DMS53 treated with DMSO at 0.1 percent for 48 hours (cell line): Measurements from ENCODE around the gene PLA2G3.

Experiments used
- DNase-seq: peaks from one replicate; lab custom pipeline; 2025; ENCODE audit not compliant: unreplicated experiment; lab: John Stamatoyannopoulos, UW

PLA2G3 gene

DNA sequence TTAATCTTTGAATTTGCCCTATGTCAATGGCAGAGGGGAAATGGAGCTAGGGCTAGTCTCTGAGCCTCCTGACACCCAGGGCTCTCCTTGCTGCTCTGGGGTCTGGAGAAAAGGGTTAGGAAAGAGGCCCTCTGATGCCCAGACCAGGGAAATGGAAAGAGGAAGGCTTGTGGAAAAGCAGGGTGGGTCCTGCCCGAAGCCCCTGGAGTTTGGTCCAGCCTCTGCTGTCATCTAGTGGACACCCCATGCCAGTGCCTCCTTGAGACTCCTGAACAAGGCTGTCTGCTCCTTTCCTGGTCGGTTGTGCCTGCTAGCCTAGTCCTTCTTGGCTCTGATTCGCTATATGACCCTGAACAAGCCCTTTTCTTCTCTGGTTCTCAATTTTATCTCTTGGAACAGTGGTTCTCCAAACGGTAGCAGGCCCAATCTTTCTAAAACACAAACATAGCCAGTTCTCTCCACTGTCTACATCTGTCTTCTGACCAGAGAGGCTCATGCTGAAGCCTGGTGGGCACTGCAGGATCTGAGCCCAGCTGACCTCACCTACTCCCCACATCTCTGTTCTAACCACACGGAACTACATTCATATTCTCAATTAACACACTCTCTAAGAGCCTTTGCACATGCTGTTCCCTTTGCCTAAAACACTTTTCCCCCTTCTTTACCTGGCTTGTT, 8.8 kb upstream of the PLA2G3 start:
- DNase-seq: peak; percentile 25

DNA sequence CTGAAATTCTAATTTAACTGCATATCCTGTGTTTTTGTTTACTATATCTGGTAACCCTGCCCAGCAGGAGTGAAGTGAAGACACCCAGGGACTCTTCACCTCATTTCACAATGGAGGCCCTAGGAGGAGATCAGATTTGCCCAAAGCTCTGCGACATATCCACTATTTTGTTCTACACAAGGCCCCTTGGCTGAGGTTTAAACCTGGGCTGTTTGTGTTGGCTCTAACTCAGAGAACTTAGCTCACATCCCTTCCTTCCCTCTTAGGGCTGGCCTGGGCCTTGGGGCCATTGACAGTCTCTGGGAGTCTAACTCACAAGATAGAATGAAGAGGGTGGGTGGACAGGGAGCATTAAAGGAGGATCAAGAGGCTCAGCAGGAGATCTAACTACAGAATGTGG, 8.2 kb upstream of the PLA2G3 start:
- no peak for DNase-seq

DNA sequence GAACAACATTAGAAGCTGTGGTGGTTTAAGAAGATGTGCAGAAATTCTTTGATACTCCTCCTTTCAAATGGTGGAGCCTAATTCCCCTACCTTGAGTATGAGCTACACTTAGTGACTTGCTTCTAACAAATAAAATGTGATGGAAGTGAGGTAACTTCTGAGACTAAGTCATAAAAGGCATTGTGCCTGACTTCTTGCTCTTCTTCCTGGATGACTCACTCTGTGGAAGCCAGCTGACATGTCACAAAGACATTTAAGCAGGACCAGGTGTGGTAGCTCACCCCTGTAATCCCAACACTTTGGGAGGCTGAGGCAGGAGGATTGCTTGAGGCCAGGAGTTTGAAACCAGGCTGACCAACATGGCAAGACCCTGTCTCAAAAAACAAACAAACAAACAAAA, 3.9 kb upstream of the PLA2G3 start:
- peak; percentile 19 for DNase-seq

DNA sequence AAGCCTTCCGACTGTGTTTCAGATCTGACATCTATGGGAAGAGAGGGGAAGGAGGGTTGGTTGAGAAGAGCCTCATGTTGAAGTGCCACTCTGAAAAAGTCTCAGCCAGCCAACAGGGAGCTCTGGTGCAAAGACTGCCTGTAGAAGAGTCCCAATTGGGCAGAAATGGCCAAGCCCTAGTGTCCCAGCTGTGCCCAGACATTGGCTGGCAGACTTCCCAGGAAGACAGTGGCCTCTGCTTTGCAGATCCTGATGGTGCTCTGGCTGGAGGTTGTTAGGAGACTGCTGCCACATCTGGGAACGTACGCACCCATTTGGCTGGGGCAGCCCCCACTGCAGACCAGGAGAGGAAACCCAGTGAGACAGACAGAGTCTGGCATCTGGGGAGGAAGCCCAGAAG, 3.2 kb upstream of the PLA2G3 start:
- DNase-seq: no peak

DNA sequence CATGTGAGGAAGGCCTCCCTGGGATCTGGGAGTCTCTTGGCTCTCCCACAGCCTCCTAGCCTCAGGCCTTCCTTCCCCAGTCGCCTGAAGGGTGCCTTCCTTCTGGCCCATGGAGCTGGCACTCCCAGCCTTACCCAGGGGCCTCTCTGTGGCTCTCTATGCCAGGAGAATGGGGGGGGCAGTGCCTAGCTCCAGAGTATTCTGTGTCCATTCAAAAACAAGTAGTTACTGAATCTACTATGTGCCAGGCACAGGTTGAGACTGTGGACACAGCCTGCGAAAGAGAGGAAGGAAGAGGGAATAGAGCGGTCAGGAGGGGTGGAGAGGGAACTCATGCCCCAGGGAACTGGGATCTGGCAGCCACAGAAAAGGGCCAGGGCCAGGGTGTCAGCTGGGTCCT, 2.7 kb upstream of the PLA2G3 start:
- no peak for DNase-seq

DNA sequence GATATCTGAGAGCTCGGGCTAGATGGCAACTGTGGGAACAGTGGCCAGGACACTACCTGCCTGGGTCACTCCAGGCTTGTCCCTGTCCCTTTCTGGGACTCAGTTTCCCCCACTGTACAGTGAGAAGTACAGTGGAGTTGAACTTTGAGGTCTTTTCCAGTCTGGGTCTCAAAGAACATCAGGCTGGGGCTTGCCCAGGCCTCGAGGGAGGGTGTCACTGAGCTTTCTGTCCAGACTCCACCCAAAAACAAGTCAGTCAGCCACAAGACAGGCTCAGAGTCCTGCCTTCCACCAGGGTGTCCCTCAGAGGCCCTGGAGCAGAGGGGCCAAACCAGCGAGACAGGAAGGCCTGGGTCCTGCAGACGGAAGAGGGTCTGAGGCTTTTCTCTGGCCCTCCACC, 2.0 kb upstream of the PLA2G3 start:
- DNase-seq: no peak

DNA sequence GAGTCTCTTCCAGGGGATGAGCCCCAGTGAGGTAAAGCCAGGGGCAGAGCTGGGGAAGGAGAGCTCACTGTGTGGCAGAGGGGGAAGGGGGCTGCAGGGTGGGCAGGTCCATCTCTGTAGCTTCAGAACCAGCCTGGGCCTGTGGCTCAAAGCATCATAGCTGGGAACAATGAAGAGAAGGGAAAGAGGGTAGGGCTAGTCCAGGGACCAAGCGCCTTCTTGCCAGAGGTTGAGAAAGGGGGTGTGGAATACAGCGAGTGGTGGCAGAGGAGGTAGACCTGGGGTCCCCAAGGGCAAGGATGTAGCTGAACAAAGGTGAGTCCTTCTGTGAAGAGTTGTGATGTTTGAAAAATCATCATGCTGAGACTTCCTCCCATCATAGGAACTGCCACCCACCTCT, 1.2 kb upstream of the PLA2G3 start:
- DNase-seq: no peak

DNA sequence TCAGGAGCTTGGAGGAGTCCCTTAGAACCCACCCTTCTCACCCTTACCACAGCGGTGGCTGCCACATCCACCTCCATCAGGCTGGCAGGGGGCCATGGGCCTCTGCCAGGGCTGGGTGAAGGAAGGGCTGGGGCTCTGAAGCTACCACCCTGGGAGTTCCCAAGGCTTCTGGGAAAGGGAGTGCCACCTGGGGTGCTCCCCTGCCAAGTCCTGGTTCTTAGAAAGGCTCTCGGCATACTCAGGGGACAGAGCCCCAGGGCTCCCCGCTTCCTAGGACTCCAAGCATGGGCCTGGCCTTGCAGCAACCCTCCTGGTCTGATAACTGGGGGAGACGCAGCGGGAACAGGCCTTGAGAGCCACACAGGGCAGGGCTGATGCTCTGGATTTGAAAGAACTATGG, 438 bp upstream of the PLA2G3 start:
- no peak for DNase-seq

DNA sequence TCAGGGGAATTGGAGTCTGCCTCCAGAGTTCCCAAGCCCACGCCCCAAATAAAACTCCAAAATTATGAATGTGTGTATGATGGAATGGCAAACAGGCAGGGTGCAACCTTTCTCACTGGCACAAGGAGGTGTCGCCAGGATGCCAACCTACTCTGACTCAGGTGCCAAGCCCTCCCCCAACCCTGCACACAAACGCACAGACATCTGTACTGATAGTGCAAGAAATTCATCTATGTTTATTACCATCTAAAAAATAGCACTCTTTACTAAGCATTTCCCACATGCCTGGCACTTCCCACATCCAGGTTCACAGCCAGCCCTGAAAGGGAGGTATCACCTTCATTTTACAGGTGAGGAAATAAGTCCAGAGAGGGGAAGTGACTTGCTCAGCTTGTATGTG, 1.2 kb downstream of the PLA2G3 start:
- no peak for DNase-seq

DNA sequence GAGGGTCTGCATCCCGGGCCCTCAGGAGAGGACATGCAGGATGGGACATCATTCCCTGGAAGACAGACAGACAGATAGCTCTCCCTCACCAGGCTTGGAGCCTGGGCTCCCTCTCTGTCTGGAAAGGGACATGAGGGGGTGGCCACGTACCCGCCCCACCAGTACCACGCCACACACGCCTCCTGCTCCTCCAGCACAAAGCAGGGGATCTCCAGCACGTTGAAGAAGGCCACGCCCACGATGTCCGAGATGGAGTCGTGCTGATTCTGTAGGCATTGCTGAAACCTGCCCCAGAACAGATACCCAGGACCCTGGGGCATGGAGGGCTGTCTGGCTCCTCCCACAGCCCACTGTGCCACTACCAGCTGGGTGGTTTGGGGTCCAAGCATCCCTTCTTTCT, 2.2 kb downstream of the PLA2G3 start:
- DNase-seq: no peak

DNA sequence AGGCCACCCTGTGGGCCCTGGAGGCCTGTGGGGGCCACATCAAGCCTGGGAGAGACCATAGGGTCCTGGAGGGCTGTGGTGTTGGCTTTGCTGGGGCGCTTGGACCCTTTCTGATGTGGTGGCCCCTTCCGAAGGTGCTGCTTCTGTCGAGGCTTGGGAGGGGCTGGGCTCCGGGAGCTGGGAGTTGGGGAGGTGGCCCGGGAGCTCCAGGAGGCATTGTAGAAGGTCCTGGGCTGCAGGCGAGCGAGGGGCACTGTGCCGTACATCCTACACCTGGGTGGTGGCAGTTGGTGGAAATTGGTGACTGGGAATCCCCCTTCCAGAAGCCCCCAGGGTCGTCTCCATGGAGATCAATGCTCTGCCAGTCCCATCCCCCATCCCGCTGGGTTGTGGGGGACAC, 2.6 kb downstream of the PLA2G3 start:
- no peak for DNase-seq

DNA sequence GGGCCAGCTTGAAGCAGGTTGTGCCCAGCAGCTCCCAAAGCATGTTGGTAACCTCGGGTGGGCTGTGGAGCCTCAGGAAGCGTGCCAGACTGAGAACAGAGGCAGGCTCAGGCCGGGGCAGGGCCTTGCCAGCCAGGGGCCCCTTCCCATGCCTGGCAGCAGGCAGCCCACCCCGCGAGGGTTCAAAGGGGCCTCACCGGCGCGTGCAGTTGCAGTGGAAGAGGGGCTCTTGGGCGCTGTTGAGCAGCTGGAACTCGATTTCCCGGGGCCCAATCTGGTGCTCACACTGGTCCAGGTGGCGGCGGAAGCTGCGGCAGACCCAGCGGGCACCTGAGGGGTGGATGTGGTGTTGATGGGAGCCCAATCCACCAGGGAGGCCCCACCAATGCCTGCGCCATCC, 3.6 kb downstream of the PLA2G3 start:
- DNase-seq: no peak

DNA sequence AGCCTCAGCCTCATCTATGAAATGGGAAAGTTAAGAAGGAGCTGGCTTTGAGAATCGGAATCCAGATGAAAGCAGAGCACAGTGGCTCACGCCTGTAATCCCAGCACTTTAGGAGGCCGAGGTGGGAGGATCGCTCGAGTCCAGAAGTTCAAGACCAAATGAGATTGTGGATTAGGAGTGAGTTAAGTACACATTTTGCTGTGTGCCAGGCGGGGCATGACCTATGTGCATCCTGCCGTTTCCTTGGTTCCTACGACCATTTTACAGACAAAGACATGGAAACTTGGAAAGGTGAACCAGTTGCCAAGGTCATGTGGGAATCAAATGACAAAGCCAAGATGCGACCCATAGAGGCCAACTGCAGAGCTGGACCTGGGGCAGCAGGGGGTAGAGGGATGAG, 4.2 kb downstream of the PLA2G3 start:
- no peak for DNase-seq

DNA sequence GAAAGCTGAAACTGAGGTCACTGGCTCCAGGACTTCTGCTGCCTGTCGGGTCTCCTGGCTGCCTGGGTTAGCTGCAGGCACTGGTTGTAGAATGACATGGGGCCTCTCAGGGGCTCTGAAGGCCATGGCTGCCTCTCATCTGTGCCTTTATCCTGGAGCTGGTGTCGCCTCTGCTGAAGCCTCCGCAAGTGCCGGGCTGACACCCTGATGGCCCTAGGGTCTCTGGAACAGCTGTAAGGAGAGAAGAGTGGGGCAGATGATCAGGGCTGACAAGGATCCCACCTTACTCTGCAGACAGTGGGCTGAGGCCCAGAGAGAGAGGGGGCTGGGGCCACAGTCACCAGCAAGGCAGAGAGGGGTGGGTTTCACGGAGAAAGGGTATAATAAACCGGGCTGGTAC, 4.6 kb downstream of the PLA2G3 start:
- no peak for DNase-seq

DNA sequence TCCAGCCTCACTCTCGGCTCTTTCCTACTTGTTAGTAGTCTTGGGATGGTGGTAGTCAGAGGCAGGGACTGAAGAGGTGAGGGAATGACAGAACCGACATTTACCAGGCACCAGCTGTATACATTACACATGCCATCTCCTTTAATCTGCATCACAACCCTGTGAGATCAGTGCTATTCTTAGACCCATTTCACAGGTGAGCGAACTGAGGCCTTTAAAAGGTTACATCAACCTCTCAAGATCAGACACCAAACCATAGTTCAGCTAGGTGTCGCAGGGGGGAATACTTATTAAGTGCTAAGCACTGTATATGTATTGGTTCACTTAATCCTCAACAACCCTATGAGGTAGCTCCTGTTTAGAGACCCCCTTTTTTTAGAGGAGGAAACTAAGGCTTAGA, 5.6 kb downstream of the PLA2G3 start:
- no peak for DNase-seq

DNA sequence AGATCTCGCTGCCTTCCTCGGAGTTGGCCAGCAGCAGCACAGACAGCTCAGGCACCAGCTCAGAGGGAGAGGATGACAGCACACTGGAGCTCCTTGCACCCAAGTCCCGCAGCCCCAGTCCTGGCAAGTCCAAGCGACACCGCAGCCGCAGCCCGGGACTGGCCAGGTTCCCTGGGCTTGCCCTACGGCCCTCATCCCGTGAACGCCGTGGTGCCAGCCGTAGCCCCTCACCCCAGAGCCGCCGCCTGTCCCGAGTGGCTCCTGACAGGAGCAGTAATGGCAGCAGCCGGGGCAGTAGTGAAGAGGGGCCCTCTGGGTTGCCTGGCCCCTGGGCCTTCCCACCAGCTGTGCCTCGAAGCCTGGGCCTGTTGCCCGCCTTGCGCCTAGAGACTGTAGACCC, 6.4 kb downstream of the PLA2G3 start:
- DNase-seq: no peak

DNA sequence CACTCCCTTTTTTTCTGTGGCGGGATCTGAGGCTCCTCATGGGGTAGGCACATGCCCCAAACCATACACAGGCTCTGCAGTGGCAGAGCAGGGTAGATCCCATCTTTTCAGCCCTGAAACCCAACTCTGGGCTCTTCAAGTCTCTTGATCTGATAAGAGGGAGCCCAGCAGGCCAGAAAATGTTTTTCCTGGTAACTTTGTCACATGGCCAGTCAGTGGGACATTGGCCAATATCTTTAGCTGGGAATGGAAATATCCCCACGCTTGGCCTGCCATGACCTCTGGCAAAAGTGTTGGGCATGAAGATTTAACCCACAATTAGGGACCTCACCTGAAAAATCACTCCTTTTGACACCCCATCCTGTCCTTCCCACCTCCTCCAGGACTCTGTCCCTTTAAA, 9.4 kb downstream of the PLA2G3 start:
- DNase-seq: no peak

DNA sequence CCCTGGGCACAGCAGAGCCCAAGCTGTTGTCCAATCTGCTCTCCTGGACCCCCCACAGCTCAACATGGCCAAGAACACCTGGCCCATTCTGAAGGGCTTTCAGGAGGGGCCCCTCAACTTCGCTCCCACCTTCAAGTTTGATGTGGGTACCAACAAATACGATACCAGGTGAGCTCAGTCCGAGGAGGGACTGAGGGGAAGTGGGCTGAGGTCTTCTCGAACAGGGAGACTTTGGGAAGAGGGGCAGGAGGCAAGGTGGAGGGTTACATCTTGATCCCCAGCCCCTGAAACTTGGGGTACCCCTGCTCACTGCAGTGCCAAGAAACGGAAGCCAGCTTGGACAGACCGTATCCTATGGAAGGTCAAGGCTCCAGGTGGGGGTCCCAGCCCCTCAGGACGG, 12.2 kb downstream of the PLA2G3 start:
- no peak for DNase-seq

DNA sequence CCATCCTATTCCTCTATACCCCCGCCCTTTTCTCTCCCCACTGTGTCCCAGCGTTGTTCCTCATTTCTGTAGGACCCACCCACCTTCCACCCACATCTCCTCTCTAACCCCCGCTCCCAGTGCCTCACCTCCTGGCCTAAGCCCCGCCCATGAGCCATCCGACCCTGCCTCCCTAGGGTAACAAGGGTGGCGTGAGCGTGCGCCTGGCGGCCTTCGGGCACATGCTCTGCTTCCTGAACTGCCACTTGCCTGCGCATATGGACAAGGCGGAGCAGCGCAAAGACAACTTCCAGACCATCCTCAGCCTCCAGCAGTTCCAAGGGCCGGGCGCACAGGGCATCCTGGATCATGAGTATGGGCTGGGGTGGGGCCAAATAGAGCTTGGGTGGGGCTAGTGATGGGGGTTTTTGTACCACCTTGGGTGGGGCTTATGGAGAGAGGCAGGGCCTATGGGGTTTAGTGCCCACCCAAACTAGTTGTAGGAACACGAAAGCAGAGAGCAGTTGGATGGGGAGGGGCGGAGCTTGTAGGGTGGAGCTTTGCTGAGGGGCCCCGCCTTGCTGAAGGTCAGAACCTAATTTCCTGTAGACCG, 13.0 kb downstream of the PLA2G3 start:
- DNase-seq: no peak

DNA sequence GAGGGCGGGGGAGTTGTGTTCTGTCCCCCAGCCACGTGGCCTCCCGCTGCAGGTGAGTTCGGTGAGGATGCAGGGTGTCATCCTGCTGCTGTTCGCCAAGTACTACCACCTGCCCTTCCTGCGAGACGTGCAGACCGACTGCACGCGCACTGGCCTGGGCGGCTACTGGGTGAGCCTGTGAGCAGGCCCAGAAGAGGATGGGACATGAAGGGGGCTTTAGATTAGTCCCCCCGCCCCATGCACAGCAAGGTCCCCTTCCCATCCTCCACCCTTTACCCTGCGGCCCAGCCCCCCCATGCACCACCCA, 13.5 kb downstream of the PLA2G3 start:
- no peak for DNase-seq

DNA sequence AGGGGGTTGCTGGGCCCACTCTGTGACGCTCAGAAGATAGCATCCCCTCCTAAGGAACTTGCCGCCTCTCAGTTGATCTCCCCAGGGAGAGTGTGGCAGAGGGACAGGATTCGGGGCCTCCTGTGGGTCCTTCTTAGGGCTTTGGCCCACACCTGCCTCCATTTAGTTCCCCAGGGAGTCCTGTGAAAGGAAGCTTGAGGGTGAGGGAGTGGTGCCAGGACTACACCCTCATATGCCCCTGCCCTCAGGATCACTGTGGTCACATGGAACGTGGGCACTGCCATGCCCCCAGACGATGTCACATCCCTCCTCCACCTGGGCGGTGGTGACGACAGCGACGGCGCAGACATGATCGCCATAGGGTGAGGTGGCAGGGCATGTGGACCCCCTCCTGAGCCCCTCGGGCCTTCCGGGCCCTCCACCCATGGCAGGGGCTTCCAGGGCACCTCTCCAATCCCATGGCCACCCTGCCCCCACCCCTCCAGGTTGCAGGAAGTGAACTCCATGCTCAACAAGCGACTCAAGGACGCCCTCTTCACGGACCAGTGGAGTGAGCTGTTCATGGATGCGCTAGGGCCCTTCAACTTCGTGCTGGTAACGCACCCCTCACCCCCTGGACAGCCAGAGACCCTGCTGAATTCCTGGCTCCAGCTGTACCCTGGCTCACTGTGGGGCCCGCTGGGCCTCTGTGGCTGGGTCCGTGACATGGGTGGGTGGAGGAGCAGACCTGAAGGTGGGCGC, 14.0 kb downstream of the PLA2G3 start:
- DNase-seq: no peak

DNA sequence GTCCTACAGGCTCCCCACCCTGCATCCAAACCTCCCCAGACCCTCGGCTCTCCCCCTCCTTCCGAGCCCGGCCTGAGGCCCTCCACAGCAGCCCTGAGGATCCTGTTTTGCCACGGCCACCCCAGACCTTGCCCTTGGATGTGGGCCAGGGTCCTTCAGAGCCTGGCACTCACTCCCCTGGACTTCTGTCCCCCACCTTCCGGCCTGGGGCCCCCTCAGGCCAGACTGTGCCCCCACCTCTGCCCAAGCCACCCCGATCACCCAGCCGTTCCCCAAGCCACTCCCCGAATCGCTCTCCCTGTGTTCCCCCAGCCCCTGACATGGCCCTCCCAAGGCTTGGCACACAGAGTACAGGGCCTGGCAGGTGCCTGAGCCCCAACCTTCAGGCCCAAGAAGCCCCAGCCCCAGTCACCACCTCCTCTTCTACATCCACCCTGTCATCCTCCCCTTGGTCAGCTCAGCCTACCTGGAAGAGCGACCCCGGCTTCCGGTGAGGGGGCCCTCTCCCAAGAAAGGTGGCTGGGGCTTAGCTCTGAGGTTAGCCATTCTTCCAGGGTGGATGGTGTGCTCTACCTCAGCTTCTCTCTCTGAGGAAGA, 14.7 kb downstream of the PLA2G3 start:
- no peak for DNase-seq
